SHP77 (cell line): ENCODE results near the gene RAB22A.

Experiments
- DNase-seq, 2 experiments: peaks; one replicate each; lab custom pipeline; 2025; lab: John Stamatoyannopoulos, UW

The RAB22A gene

GRCh38 chr20:58303547-58303946, 6.0 kb upstream of the RAB22A start:
- DNase-seq: no peak

DNA sequence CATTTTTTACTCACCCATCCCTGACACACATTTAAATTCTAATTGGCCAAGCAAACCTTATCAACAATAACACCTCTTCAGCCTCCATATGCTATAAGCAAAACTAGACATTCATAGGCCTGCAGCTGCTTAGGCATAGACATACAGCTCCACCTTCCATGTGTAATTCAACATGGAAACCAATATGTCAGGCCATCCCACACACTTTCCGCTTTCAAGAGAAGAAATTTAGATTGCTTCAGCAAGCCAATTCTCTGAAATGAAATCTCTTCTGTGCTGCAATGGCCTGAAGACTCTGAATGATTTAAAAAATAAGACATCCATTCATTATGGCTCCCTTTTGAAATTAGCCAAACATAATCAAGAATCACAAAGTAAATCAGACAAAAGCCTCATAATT, 4.5 kb upstream of the RAB22A start:
- DNase-seq: no peak

DNA sequence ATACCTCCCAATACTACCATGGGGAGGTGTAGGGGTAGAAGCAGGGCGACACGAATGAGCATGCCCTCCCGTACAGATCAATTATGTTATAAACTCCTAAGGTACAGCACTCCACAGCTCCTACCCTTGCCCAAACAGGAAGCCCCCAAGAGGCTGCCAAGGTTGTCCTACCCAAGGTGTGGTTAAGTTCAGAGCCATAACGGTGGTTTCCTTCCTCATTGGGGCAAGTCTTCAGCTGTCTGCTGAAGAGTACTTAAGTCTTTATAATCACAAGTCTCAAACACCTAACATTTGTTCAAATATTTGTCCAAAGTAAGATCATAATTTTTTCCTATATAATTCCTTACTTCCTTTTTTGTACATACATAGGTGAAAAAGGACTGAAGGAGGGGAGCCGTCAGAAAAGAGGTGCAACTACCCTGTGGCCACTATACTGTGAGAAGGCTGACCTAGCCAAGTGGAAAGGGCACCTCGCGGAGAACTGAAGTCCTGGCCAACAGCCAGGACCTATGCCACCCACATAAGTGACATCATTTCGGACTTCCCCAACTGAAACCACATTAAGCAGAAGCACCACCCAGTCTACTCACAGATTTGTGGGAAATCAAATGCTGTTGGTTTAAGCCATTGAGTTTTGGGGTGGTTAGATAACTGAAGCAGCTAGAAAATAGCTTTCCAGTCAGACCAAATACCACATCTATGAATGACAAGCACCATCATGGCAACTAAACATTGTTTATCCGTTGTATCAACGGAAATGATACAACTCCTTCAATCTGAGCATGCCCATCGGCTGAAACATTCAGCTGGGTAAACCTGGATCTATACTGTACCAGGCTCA, 2.9 kb upstream of the RAB22A start:
- peak; percentile 31 to 55 for DNase-seq

DNA sequence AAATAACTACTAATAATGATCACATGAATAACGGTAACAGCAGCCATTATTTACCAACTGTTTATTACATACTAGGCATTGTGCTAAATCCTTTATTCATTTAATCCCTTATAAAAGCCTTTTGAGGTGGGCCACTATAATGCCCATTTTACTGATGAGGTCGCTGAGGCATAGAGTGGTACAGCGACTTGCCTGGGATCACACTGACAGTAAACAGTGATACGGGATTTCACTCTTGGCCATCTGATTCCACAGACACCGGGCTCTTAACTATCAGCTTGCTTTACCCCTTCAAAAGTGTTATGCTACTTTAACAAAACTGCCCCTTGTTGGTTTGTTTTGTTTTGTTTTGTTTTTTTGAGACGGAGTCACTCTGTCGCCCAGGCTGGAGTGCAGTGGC, 2.2 kb upstream of the RAB22A start:
- no peak for DNase-seq

DNA sequence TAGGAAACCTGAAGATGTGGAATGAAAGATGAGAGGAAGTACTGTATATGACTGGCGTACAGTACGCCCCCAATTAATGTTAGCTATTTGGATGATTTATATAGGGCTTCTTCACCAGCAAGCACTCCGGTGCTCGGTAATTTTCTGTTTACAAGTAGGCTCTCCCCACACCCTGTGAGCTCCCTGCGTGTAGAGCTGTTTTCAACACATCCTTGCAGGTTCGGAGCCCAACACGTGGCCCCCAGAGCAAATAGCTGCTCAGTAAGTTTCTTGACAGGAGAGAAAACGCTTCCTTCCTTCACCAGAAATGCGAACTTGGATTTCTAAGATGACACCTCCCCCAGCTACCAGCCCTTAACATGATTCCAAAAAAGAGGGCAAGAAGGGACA, 1.2 kb upstream of the RAB22A start:
- DNase-seq: no peak

GRCh38 chr20:58308680-58309527, 611 bp upstream of the RAB22A start:
- no peak for DNase-seq

DNA sequence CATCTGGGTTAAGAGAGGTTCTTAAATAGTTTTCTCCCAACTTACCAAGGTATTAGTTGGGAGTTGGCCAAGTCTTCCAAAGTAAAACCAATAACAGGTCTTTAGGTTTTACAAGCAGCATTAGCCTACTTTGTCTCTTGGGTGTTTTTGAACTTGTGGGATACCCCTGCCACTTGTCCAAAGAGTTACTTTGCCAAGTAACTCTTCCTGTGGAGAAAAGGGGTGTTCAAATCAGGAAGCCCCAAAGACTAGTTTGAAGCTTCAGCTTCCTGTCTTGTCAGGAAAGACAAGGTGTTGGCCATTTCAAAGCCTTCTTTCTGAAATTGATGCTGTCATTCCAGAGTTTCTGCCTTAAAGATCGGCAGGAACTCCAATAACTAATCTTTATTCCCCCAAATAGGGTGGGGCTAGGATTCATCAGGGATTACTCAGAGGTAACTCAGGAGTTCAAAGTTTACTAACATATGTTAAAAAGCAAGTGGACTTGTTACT, 822 bp downstream of the RAB22A start:
- DNase-seq: no peak

GRCh38 chr20:58312836-58313235, 3.3 kb downstream of the RAB22A start:
- DNase-seq: no peak

- no peak for DNase-seq
Observed at GRCh38 chr20:58313396-58313795, 3.9 kb downstream of the RAB22A start.

GRCh38 chr20:58321205-58321604, 11.7 kb downstream of the RAB22A start:
- DNase-seq: no peak

GRCh38 chr20:58322083-58322482, 12.6 kb downstream of the RAB22A start:
- DNase-seq: no peak

DNA sequence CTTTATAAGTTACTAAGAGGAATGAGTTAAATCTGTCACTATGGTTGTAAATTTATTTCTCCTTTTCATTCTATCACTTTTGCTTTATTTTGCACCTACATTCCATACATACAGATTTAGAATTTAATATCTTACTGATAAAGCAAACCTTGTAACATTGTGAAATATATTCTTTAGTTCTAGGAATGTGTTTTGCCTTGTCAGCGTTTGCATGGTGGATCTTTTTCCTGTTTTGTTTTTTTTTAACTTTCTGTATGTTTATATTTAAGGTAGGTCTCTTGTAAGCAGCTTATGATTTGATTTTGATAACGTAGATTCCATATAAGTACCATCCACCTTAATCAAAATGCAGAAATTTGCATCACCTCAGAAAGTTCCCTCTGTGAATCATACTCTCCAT, 16.4 kb downstream of the RAB22A start:
- DNase-seq: no peak

GRCh38 chr20:58327211-58327610, 17.7 kb downstream of the RAB22A start:
- DNase-seq: no peak

DNA sequence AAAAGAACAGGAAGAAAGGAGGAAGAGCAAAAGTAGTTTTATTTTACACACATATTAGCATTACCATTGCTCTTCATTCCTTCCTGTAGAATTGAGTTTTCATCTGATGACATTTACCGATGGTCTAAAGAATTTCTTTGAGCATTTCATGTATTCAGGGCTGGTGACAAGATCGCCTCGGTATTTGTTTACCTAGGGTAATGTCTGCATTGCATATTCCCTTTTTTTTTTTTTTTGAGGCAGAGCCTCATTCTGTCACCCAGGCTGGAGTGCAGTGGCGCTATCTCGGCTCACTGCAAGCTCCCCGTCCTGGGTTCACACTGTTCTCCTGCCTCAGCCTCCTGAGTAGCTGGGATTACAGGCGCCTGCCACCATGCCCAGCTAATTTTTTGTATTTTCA, 19.3 kb downstream of the RAB22A start:
- no peak for DNase-seq

- DNase-seq: no peak
Observed at GRCh38 chr20:58329711-58330110, 20.2 kb downstream of the RAB22A start.

DNA sequence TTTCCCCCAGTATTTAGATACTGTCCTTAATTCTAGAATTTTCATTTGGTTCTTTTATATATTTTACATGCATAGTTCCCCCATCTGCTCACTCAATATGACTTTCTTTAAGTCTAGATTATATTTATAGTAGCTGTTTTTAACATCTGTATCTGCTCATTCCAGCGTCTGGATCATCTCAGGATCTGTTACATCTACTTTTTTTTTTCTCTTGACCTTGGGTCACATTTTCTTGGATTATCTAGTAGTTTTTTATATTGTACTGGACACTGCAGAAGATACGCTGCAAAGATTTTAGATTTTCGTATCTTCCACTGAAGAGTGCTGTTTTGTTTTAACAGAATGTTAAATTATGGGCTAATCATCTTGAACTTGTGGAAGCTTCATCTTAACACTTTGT, 20.7 kb downstream of the RAB22A start:
- no peak for DNase-seq

- no peak for DNase-seq
Observed at GRCh38 chr20:58330687-58331086, 21.2 kb downstream of the RAB22A start.

- no peak for DNase-seq
Observed at GRCh38 chr20:58331961-58332551, 22.5 kb downstream of the RAB22A start.

DNA sequence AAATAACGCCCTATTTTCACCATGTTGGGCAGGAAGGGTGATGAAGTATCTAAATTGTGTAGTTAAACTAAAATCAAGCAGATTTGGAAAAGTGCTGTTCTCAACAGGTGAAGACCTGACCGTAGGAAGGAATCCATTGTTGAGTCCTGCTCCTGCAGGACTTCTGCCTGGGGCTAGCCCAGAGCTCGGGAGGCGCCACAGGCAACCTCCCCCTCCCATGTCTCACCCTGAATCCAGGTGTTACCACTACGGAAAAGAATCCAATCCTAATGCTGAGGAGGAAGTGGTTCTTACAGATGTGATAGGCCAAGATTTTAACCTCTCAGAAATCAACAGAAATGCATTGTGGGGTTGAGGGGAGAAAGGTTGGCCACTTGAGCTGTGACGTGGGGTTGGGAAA, 30.2 kb downstream of the RAB22A start:
- no peak for DNase-seq

DNA sequence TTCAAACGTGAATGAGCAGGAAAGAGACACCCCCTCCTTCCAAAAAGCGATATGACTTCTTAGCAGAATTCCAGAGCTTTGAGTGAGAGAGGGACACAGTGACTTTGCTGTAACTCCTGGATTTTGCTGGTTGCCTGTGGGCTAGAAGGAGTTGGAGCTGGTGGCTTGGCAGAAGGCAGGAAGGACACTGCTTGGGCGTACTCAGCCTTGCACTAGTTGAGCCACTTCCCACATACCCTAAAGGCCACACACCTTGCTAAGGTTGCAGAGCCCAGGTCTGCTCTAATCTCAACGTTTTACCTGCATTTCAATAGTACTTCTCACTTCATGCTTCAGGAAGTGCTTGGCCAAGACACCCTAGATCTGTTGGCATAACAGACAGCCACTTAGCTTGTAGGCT, 30.6 kb downstream of the RAB22A start:
- DNase-seq: no peak

GRCh38 chr20:58340853-58341252, 31.3 kb downstream of the RAB22A start:
- DNase-seq: no peak

DNA sequence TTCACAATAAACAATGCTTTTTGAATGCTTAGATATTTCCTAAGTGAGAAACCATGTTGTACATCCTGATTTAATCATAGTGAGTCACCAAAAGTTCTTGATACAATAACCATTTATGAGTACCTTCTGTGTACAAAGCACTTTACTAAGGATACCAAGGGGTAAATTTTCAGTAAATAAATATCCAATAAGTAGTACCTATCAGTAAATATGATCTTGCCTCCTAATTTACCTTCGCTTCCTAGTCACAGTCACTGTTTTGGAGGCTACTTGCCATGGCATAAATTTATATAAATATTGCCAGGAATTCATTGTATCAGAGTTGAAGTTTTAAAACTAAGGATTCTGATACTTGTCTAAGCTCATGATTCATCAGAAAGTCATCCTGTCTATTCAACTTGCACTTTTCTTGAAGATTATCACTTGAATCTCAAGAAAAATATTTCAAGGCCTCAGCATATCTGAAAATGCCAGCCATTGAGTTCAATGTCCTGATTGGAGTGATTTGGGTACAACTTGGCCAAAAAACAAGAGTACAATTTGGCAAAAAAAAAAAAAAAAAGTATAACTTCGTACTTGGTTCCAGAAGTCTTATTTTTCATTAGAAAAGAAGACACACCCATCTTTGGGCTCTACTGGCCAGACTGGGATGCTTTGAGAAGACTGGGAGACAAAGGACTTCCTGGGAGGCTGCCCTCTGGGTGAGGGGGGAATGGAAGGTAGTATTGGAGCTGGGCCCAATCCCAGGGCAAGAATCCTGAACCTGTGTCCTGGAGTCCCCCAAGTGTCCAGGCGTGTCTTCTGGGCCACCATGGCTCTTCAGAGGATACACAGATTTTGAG, 32.8 kb downstream of the RAB22A start:
- no peak for DNase-seq
